ENCODE data around the gene TMEM44.
"Not testable (repeated sequence)": the region's sequence is repeated elsewhere in the genome, so short reads cannot be mapped to it uniquely, and the experiment has no call there.

TMEM44 gene

GRCh38 chr3:194640829-194641228 is 7.6 kb upstream of the TMEM44 start:
- peak; percentile 20 for DNase-seq

DNA sequence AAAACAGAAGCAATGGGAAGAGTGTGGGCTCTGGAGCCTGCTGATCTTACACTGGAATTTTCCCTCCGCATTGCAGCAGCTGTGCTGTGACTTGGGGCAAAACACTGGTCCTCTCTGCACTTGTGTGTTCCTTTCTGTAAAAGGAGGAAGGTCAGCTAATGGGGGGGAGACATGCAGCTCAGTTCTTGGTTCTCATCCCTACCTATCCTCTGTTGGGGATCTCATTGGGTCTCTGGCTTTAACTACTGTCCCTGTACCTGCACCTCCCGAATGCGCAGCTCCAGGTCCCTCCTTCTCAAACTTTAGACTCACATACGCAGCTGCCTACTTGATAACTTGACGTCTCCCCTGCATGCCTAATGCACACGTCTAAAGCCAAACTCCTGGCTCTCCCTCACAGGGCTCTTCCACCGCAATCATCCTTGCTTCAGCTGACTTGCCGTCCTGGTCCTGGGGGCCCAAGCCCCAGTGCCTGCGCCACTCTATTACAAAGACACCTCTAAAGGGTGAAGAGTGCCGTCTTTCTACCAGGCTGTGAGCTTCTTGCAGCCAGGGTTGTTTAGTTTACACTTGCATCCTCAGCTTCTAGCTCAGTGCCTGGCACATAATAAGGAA is 5.9 kb upstream of the TMEM44 start:
- no peak for DNase-seq

- no peak for DNase-seq
These were observed 4.6 kb upstream of the TMEM44 start for GRCh38 chr3:194637541-194638400.

DNA sequence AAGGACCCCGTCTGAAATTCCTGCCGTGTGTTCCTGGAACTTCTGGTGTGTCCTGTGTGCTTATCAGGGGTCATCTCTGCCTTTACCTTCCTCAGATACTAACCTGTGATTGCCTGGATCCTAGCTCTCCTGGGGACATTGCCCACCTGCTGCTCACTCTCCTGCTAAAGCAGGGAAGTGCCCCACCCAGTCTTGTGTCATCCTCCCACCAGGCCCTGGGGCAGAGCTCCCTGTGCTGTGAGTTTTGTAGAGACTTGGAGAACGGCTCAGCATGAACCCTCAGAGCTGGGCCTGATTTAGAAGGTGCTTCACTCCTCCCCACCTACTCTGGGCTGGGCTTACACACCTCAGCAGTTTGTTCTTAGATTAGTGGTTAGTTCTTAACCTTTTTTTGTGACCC is 3.8 kb upstream of the TMEM44 start:
- no peak for DNase-seq

DNA sequence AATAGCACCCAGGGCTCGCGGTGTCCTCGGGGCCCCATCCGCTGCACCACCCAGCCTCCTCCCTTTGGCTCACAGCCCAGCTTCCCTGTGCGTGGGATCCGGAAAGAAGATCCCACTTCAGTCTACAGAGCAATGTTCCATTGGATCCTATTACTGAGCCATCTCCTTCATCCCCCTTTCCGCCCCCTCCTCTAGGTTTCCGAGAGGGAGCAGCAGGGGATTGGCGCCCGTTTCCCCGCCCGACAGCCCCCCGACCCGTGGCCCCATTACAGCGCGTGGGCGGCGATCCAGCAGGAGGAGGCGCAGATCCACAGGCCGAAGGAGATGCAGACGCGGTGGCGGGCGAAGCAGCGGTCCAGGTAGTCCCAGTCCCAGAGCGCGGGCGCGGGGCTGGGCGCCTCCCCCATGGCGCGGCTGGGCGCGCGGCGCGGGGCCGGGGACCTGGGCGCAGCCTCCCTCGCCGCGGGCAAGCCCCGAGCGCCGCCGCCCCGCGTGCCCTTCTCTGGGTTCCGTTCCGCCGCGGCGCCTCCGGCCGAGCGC is 340 bp downstream of the TMEM44 start:
- DNase-seq, result peak; percentile 7

GRCh38 chr3:194632226-194632808 is 902 bp downstream of the TMEM44 start:
- DNase-seq, result no peak

DNA sequence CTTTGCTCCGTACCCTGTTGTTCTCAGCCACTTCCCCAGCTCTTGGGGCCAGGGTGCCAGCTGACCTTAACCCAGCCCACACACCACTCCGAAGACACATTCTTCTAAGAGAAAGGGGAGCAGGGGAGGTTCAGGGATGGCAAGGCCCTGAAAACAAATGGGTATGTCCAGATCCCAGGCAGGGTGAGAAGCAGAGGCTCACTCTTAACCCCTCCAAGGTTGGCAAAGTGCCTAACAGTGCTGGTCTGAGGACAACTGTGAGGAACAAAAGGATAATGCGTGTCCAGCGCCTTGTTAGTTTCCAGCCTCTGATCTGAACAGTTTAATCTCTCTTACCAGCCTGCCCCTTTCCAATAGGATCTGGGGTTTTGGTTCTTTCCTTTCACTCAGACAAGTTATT is 1.5 kb downstream of the TMEM44 start:
- DNase-seq, result no peak

DNA sequence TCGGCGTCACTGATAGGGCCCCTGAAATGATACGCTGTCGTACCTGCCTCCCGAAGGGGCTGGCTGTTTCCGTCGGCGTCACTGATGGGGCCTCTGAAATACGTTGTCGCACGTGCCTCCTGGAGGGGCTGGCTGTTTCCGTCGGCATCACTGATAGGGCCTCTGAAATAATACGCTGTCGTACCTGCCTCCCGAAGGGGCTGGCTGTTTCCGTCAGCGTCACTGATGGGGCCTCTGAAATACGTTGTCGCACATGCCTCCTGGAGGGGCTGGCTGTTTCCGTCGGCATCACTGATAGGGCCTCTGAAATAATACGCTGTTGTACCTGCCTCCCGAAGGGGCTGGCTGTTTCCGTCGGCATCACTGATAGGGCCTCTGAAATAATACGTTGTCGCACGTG is 2.5 kb downstream of the TMEM44 start:
- not testable (repeated sequence) for DNase-seq

GRCh38 chr3:194624956-194625355 is 8.3 kb downstream of the TMEM44 start:
- DNase-seq, result no peak

GRCh38 chr3:194623449-194624290 is 9.5 kb downstream of the TMEM44 start:
- DNase-seq, result no peak

DNA sequence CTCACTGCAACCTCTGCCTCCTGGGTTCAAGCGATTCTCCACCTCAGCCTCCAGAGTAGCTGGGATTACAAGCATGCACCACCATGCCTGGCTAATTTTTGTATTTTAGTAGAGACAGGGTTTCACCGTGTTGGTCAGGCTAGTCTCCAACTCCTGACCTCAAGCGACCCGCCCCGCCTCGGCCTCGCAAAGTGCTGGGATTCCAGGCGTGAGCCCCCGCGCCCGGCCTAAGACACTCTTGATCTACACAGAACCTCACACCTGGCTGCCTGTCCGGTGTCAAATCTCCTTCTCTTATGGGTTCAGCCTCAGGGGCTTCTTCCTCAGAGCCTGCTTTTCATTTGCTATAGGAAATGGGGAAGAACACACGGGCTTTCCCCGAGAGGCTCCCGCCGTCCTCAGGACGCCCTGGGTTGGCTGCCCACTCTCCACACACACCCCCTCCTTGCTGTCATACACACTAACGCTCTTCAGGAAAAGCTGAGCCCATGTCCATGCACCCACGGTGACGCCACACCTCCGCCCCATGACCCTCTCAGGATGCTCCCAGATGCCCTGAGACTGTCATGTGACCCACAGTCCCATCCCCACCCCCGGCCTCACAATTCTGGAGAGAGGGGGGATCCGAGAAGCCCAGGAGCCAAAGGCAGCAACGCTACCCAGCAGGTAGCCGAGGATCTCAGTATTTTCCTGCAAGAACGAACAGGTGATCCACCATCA is 10.4 kb downstream of the TMEM44 start:
- no peak for DNase-seq

GRCh38 chr3:194621947-194622346 is 11.3 kb downstream of the TMEM44 start:
- DNase-seq, result no peak

DNA sequence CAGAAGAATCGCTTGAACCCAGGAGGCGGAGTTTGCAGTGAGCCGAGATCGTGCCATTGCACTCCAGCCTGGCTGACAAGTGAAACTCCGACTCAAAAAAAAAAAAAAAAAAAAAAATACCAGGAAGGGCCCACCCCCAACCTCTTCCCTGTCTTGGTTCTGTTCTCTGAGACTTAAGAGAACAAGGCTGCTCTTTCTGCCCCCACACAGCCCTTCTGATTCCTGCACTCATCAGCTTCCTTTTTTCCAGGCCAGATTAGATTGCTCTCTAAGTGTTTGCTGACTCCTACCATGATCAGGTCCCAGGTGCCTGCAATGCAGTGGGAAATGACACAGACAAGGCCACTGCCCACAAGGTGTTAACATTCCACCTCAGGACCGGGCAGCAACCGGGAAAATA is 13.0 kb downstream of the TMEM44 start:
- no peak for DNase-seq

DNA sequence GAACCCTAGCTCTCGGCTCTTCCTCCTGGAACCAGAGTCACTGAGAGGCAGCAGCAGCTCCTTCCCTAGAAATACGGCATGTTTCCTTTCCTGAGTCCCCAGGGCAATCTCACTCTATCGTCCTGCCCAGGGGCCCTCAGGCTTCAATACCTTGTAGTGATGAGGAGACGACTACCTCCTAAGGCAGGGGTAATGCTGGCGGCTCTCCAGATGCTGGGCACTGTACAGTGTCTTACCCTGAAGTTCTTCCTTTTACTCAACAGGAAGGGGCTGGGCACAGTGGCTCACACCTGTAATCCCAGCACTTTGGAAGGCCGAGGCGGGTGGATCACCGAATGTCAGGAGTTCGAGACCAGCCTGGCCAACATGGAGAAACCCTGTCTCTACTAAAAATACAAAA is 13.5 kb downstream of the TMEM44 start:
- DNase-seq, result no peak

DNA sequence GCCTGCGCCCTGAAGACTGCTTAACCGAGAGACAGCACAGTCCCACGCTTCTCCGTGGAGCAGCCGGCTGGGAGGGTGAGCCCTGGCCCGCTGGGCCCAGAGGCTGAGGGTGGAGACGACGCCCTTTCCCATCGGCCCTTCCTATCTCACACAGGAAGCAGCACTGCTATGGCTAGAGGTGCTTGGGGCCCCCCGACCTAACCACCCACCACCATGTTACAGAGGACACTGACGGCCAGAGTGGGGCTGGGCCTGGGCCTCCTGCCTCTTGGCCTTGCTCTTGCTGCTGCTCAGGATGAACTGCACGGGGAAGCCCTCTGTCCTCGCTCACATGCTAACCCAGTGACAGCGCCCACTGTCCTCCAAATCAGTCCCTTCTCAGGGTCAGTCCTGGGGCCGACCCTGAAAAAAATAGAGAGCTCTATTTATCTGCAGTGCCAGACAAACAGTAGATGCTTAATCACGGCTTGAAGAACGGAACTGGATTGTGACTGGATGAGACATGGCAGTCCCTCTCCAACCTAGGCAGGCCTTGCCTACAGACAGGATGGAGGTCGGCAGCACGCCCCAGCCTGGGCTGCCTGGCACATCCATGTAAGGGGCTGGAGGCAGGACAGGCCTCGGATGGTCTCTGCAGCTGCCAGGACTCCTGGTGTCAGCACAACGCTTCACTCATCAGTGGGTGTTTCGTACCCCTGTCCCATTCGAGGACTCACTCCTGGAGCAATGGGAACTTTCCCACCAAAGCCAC is 14.2 kb downstream of the TMEM44 start:
- DNase-seq, result no peak

- DNase-seq, result no peak
These were observed 15.4 kb downstream of the TMEM44 start for GRCh38 chr3:194617827-194618226.

DNA sequence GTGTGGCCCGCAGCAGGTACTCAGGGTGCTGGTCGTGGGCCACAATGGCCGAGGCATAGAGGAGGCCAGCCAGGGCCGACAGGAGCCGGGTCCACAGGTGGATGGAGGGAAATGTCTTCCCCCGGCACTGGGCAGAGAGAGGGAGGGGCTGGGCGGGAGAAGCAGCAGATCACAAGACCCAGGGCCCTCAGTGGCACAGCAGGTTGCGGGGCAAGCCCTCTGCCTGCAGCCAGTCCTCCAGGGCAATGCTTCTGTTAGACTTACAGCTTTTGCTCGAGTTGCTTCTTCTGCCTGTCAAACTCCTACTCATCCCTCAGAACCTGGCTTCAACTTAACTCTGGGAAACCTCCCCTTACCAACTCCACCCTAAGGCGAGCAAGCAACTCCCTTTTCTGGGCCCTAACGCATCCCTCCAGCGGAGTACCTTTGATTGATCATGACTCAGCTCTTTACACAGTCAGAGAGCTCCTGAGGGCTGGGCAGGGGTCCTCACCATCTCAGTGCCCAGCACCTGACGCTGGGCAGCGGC is 16.0 kb downstream of the TMEM44 start:
- no peak for DNase-seq

DNA sequence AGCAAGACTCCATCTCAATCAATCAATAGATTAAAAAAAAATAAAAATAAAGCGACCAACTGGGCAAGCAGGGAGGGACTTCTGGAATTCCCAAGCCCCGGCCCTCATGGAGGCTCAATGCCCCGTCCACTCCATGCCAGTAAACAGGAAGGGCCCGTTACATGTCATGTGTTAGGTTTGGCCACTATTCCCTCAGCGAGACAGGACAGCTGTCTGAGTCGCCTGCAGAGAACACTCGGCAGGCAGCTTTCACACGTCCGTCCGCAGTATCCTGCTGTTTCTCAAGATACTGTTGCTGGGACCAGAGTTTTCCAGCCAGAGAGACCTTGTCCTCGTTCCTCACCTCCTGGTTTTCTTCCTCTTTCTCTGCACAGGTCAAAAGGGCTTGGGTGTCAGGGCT is 18.0 kb downstream of the TMEM44 start:
- DNase-seq, result no peak

DNA sequence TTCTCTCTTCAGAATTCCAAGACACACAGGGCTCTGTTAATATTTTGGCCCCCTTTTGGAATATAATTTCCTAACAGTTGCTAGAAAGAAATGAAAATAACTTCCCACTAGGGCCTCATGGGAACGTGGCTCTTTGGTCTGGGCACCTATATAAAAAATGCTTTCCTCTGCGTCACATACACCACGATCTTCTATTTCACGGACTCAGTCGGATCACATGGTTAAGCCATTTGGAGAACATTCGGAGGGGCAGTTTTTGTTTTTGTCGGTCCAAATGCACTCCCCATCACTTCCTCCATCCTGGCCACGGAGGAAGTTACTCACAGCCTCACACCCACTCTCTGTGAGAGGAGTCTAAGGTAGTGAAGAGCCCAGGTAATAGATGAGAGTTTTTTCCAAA is 21.0 kb downstream of the TMEM44 start:
- no peak for DNase-seq

DNA sequence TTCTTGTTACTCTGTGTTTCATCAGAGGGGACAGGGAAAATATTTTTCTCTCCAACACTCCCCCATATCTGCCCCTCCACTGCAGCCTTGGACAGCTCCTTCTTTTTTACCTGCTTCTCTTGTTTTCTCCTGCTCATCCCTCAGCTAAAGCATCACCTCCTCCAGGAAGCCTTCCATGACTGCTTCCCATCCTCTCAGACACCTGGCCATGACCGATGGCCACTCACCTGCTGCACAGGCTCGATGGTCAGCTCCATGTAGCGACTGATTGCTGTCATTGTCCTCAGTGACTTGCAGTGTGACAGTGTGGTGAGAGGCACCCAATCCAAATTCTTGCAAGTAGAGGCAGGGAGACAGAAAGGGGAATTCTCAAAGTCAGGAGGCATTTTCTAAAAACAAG is 22.5 kb downstream of the TMEM44 start:
- DNase-seq, result no peak

DNA sequence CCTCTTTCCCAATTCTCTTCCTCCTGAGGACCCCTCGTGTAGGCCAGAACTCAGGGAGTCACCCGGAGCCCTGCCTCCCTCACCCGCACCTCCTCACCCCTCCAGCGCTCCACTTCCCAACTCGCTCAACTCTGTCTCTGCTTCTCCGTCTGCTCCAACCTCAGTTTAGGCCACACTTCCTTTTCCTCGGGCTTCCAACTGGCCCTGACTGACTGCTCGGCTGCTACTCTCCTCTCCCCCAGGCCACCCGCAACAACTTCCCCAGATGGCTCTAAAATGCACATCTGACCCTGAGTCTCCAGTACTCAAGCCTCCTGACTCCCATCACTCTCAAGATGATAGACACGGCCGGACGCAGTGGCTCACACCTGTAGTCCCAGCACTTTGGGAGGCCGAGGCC is 23.6 kb downstream of the TMEM44 start:
- DNase-seq, result no peak

Measured in stimulated activated CD4-positive, alpha-beta T cell treated with anti-CD3 and anti-CD28 coated beads, Interleukin-4, amount 100 ng/mL, for 24 hours (primary cell).